HAP-1 (cell line): ENCODE results near the gene ANTXR2.

Experiments used
- DNase-seq, 2 experiments: peaks; one replicate each; pipeline ENCODE4 v3.0.0-alpha.2; 2016 to 2020; ENCODE audit warnings: low spot score in 2 of 2
- H3K27me3 ChIP-seq: fragments of 250-450 bp; sonication (Bioruptor Pico); 2 replicates; pipeline ENCODE4 v1.5.1; 2020; ENCODE audit warnings: low read depth, mild to moderate bottlenecking, moderate library complexity
- H3K36me3 ChIP-seq: fragments of 250-450 bp; sonication (Bioruptor Pico); replicated peaks from 2 replicates; pipeline ENCODE4 v1.5.1; 2020; ENCODE audit warnings: mild to moderate bottlenecking
- H3K4me1 ChIP-seq: fragments of 250-450 bp; sonication (Bioruptor Pico); 2 replicates; pipeline ENCODE4 v1.5.1; 2020; ENCODE audit warnings: mild to moderate bottlenecking
- H3K4me3 ChIP-seq: fragments of 250-450 bp; sonication (Bioruptor Pico); 2 replicates; pipeline ENCODE4 v1.5.1; 2020; ENCODE audit warnings: mild to moderate bottlenecking, moderate library complexity
- H3K9me3 ChIP-seq: fragments of 250-450 bp; sonication (Bioruptor Pico); 2 replicates; pipeline ENCODE4 v1.5.1; 2020; ENCODE audit warnings: mild to moderate bottlenecking, moderate library complexity
- in situ Hi-C: fragments of 300-500 bp; cut with MboI; formaldehyde crosslinking; loops from 3 replicates; pipeline ENCODE4 v1.14.3; 2020; ENCODE audit warnings: low sequenced_read_pairs, inconsistent platforms, mixed read lengths

The ANTXR2 gene

GRCh38 chr4:79856196-79856595, 216.8 kb downstream of the ANTXR2 start:
- Histone ChIP-seq H3K27me3 (no peaks in the 10 kb centered on the region), H3K4me3 (no peak overlapping the region), H3K36me3 (no peaks in the 10 kb centered on the region), H3K4me1 (no peaks in the 10 kb centered on the region), H3K9me3 (no peaks in the 10 kb centered on the region)
- in situ Hi-C loops, result no loop called here
- DNase-seq, result no peak

- no peaks in the 10 kb centered on the region for H3K27me3 ChIP-seq
- DNase-seq, result no peak
- H3K36me3 ChIP-seq, result no peaks in the 10 kb centered on the region
- no peaks in the 10 kb centered on the region for H3K9me3 ChIP-seq
- H3K4me3 ChIP-seq, result no peak overlapping the region
- in situ Hi-C loops, result no loop called here
- no peaks in the 10 kb centered on the region for H3K4me1 ChIP-seq
Observed at GRCh38 chr4:79854856-79855502, 218.1 kb downstream of the ANTXR2 start.

- H3K27me3 ChIP-seq, result no peaks in the 10 kb centered on the region
- H3K4me3 ChIP-seq, result no peak overlapping the region
- in situ Hi-C loops, result no loop called here
- no peaks in the 10 kb centered on the region for H3K4me1 ChIP-seq
- no peak for DNase-seq
- no peaks in the 10 kb centered on the region for H3K36me3 ChIP-seq
- H3K9me3 ChIP-seq, result no peaks in the 10 kb centered on the region
Observed at GRCh38 chr4:79852305-79852730, 220.7 kb downstream of the ANTXR2 start.

- DNase-seq, result no peak
- no peaks in the 10 kb centered on the region for H3K36me3 ChIP-seq
- in situ Hi-C loops, result no loop called here
Observed at GRCh38 chr4:79851625-79852304, 221.3 kb downstream of the ANTXR2 start.

More at GRCh38 chr4:79851625-79852304, 221.3 kb downstream of the ANTXR2 start:
- no peaks in the 10 kb centered on the region for H3K4me1 ChIP-seq
- H3K27me3 ChIP-seq, result no peaks in the 10 kb centered on the region
- H3K4me3 ChIP-seq, result no peak overlapping the region
- H3K9me3 ChIP-seq, result no peaks in the 10 kb centered on the region
